ENCODE measurements around the gene RAET1E. TPM values are rescaled to one million over a fixed set of nuclear protein-coding genes. Genes with fewer than 3 reads are reported as not detected.

RAET1E gene
- total and polyA plus RNA-seq, 9 of the 15 experiments (the other 6 are each of a cell fraction or from before 2014, with no cell fraction given): not detected

GRCh38 chr6:149925974-149926777, 28.3 kb upstream of the RAET1E start (continued):
- TF ChIP-seq ETS1 (conservative IDR thresholded peaks at IDR 0.05; ENCODE audit: control insufficient read depth, low read depth, low read length): no peak
- peak; percentile 10; the same call in 1 of the 2 replicates for TF ChIP-seq GABPA (tag; conservative IDR thresholded peaks at IDR 0.05; ENCODE audit: low read depth)
- TF ChIP-seq, protein P1, sequence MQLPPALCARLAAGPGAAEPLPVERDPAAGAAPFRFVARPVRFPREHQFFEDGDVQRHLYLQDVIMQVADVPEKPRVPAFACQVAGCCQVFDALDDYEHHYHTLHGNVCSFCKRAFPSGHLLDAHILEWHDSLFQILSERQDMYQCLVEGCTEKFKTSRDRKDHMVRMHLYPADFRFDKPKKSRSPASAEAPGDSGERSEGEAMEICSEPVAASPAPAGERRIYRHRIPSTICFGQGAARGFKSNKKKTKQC (CRISPR knock-in tag; IDR thresholded peaks at IDR 0.05): peak; percentile 39; the same call in 1 of the 2 replicates
- peak; percentile 99 for TF ChIP-seq SMC3 (conservative IDR thresholded peaks at IDR 0.05; ENCODE audit: insufficient read depth, low read depth, low read length)
- no peak for TF ChIP-seq TRIM24 (IDR thresholded peaks at IDR 0.05)
- peak; percentile 54 to 86; a peak in 3 of 4 replicates for TF ChIP-seq MAZ (CRISPR knock-in tag; conservative IDR thresholded peaks at IDR 0.05 in 1 of 2, IDR thresholded peaks at IDR 0.05 in 1 of 2)
- 0 out of 2 replicates have a peak, but pooled peaks have one; percentile 4 for TF ChIP-seq MYC (IDR thresholded peaks at IDR 0.05; ENCODE audit: low read depth, low read length)
- TF ChIP-seq MYC (CRISPR knock-in tag; IDR thresholded peaks at IDR 0.05; ENCODE audit: borderline replicate concordance, low read depth): no peak
- TF ChIP-seq, protein P2, sequence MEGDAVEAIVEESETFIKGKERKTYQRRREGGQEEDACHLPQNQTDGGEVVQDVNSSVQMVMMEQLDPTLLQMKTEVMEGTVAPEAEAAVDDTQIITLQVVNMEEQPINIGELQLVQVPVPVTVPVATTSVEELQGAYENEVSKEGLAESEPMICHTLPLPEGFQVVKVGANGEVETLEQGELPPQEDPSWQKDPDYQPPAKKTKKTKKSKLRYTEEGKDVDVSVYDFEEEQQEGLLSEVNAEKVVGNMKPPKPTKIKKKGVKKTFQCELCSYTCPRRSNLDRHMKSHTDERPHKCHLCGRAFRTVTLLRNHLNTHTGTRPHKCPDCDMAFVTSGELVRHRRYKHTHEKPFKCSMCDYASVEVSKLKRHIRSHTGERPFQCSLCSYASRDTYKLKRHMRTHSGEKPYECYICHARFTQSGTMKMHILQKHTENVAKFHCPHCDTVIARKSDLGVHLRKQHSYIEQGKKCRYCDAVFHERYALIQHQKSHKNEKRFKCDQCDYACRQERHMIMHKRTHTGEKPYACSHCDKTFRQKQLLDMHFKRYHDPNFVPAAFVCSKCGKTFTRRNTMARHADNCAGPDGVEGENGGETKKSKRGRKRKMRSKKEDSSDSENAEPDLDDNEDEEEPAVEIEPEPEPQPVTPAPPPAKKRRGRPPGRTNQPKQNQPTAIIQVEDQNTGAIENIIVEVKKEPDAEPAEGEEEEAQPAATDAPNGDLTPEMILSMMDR (IDR thresholded peaks at IDR 0.05 in 2 of 3, conservative IDR thresholded peaks at IDR 0.05 in 1 of 3; ENCODE audit: insufficient read depth in 2 of 3, low read depth in 1 of 3, low read length in 3 of 3): peak; percentile 93 to 96 (median 95)
- TF ChIP-seq, protein P3, sequence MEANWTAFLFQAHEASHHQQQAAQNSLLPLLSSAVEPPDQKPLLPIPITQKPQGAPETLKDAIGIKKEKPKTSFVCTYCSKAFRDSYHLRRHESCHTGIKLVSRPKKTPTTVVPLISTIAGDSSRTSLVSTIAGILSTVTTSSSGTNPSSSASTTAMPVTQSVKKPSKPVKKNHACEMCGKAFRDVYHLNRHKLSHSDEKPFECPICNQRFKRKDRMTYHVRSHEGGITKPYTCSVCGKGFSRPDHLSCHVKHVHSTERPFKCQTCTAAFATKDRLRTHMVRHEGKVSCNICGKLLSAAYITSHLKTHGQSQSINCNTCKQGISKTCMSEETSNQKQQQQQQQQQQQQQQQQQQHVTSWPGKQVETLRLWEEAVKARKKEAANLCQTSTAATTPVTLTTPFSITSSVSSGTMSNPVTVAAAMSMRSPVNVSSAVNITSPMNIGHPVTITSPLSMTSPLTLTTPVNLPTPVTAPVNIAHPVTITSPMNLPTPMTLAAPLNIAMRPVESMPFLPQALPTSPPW (CRISPR knock-in tag; IDR thresholded peaks at IDR 0.05): peak; percentile 80
- peak in 1 of 2 experiments; percentile 69; a peak in 2 of 4 replicates for TF ChIP-seq RCOR1 (IDR thresholded peaks at IDR 0.05; ENCODE audit: borderline replicate concordance in 1 of 2, low read depth in 2 of 2, low read length in 2 of 2)
- TF ChIP-seq JUND (IDR thresholded peaks at IDR 0.05; ENCODE audit: borderline replicate concordance, low read depth, low read length): 0 out of 2 replicates have a peak, but pooled peaks have one; percentile 57
- no peak; the same call in 2 of the 3 replicates for TF ChIP-seq JUND (tag; IDR thresholded peaks at IDR 0.05; ENCODE audit: borderline replicate concordance, low read depth, low read length)
- TF ChIP-seq ZNF766 (CRISPR knock-in tag; conservative IDR thresholded peaks at IDR 0.05): 0 out of 2 replicates have a peak, but pooled peaks have one; percentile 22
- 0 out of 2 replicates have a peak, but pooled peaks have one; percentile 19 for TF ChIP-seq GABPB1 (CRISPR knock-in tag; IDR thresholded peaks at IDR 0.05)
- TF ChIP-seq ZNF24 (IDR thresholded peaks at IDR 0.05): peak; percentile 49; the same call in 1 of the 2 replicates

Data from K562 (cell line).